GM21825 (cell line): Measurements from ENCODE around the gene PPA2.
A peak's percentile ranks its signal among the peaks of the same experiment; 100 is the strongest.
"Not testable (repeated sequence)": the region's sequence is repeated elsewhere in the genome, so short reads cannot be mapped to it uniquely, and the experiment has no call there.

Source experiments
- ATAC-seq: cut with Tn5 transposase; IDR thresholded peaks from one replicate; pipeline ENCODE4 v1.9.1; 2021; ENCODE audit warnings: mild to moderate bottlenecking, moderate library complexity; ENCODE audit not compliant: unreplicated experiment

The PPA2 gene

DNA sequence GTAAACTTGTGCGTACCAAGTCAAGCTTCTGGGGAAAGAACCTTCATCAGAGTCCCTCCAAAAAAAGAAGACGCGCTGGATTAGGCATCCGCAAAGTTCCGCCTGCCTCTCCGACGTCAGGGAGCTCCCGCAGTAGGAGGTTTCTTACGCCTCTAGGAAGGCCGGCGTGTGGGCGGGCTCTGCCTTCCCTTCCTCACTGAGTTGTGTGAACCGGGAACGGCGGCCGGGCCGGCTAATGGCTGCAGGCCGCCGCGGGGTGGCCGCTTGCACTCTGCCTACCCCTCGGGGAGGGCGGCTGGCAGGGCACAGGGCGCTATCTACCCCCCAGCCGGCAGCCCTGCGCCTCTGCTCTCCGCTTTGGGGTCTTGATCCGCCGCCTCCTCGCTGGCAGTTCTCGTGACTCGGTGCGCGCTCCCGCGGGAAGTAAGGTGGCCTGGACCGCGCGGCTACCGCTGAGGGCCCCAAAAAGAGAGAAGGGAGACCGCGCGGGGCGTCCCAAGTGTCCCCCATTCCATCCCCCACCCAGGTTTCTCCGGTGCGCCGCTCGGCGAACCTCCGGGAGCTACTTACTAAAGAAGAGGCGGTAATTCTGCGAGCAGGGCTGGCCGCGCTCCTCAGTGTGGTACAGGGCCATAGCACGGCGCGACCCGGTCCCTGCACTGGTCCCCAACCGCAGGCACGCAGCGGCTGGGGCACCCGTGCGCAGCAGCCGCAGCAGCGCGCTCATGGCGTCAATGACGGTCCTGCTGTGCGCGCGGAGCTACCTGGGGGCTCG is at the start of gene PPA2:
TSS of gene PPA2 (minus strand) at position 739 of the 775 bp plus-strand sequence. CDS start at position 727, 12 bp downstream.
- ATAC-seq, result peak; percentile 89

DNA sequence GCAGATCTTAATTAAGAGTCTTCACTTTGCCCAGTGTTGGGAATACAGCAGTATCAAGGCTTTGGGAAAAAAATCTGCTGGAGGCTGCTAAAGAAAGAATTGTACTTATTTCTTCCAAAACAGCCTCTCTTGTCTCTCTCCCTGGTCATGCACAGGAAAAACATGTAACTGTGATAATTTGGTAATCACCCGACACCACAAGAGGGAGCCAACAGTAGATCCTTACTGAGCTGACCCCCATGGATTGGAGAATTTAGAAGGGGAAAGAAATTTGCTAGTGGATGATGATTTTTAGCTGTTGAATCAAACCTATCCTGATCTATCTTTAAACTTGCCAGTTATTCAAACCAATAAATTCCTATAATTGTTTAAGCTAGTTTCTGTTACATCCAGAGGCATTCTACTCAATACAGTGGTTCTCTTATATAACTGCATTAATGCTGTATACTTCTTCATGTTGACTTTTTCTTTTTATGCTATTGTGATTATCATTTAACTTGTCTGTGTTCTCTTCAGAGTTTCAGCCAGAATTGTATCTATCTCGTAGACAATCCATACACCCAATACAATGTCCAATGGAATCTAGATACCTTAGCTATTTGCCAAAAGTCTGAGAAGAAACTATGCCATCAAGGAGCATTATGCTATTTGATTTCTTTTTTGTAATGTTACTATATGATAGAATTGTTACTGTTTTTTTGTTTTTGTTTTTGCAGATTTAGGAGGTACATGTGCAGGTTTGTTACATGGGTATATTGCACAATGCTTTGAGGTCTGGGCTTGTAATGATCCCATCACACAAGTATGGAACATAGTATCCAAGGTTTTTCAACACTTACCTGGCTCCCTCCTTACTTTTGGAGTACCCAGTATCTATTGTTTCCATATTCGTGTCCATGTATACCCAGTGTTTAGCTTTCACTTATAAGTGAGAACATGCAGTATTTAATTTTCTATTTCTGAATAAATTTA is 47.2 kb upstream of the PPA2 start:
- peak; percentile 79 for ATAC-seq

- ATAC-seq, result no peak
These were observed 36.4 kb upstream of the PPA2 start for GRCh38 chr4:105510245-105510644.

DNA sequence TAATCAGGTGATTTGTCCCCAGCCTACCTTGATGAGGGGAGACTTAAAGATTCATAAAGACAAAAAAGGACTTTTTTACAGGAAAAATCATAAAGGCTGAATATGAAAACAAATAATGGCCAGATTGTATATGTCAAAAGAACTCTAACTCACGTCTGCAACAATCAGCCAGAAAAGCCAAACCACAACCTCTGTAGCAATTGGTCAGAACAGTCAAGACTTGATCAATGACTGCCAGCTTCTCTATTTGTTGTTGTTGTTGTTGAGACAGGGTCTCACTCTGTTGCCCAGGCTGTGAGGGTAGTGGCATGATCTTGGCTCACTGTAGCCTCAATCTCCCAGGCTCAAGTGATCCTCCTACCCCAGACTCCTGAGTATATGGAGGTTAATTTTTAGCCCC is 35.9 kb upstream of the PPA2 start:
- peak; percentile 11 for ATAC-seq

- ATAC-seq, result peak; percentile 93
These were observed 35.4 kb upstream of the PPA2 start for GRCh38 chr4:105509291-105509690.

DNA sequence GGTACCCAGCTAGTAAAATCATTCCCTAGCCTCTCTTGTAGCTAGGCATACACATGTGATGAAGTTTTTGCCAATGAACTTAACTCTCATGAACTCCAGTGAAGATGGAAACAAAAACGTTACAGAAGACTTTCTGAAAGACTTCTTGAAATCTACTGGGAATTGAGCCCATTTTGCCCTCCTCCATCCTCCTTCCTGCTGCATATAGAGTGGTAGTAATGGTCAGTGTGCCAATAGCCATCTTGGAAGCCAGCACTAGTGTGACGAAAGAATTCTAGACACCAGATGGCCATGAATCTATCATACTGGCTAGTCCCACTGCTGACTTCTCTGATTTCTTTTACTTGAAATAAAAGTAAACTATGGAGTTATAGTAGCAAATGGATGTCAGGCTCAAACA is 30.9 kb upstream of the PPA2 start:
- no peak for ATAC-seq

DNA sequence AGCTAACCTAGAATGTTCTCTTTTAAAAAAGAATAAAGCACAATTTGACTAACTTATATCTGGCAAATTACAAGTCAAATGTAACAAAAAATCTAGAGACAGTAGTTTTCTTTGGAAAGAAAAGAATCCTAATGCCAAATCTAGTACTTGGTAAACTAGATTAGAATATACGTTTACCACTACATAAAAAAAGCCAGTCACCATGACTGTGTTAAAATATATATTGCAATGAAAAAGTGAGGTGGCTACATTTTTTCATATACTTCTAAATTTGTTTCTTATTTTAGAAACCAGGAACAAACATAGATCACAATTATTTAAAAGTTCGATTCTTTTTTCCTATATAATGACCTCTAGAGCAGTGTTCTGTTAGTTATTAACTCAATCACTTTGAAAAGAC is 29.6 kb upstream of the PPA2 start:
- no peak for ATAC-seq

GRCh38 chr4:105496899-105497298 is 23.0 kb upstream of the PPA2 start:
- ATAC-seq, result no peak

GRCh38 chr4:105495667-105496066 is 21.8 kb upstream of the PPA2 start:
- no peak for ATAC-seq

DNA sequence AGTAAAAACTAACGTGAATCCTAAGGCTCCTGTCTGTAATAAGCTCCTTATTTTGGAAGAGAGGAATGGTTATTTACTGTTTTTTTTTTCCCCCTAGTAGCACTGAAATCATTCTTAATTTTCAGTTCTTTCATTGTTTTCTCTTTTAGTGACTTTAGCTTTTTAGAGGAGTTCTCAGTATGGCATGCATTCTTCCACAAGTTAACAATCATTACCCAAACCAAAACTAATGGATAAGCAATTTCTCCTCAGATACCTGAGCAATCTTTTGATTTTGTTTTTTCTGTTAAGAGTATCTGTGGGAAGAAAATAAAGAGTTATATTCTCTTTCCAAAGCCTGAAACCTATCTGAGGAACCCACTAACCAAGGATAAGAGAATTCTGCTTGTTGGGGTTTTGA is 16.7 kb upstream of the PPA2 start:
- ATAC-seq, result no peak

DNA sequence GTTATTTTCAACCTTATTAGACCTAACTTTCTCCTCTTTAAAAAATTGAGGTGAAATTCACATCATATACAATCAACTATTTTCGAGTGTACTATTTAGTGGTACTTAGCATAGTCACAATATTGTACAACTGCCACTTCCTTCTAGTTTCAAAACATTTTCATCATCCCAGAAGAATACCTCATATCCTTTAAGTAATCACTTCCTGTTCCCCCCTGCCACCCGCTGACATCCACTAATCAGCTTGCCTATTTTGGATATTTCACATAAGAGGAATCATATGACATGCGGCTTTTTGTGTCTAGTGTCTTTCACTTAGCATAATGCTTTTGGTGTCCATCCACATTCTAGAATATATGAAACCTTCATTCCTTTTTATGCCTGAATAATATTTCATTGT is 10.0 kb upstream of the PPA2 start:
- no peak for ATAC-seq

- peak; percentile 2 for ATAC-seq
These were observed 247 bp upstream of the PPA2 start for GRCh38 chr4:105474099-105474518.

DNA sequence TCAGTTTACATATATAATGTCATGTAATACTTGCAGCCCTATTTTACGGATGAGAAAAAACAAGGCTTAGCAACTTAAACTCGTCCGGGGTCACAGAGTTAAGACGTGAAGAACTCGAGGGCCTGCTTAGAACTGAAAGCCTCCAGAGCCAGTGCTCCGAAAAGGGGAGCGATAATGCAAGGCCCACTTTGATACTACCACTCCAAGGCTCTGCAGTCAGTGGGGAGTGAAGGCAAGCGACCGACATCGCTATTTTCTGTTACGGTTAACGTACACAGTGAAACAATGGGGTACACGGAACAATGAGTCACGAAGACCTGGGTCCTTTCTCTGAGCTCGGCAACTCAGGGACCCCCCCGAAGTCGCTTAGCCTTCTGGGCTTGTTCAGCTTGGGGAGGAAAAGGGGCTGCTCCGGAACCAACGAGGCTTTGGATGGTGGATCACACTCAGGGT is 965 bp downstream of the PPA2 start:
- ATAC-seq, result peak; percentile 23

GRCh38 chr4:105471566-105472176 is 2.2 kb downstream of the PPA2 start:
- peak; percentile 35 for ATAC-seq

DNA sequence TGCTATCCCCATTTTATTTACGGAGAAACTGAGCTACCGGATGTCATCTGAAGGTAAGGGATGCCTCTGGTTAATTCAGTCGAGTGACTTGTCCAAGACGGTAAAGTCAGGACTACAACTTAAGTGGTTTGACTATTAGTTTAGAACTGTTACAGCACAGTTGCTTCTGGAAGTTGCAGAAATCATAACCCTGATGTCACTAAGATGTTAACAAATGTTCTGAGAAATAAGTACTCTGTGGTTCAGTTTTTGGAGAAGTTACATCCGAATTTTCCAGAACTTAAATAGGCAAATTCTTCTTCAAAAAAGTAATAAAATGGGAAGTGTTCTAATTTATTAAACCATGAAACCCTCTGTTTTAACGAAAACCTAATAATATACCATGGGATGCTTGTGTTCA is 3.1 kb downstream of the PPA2 start:
- no peak for ATAC-seq

- ATAC-seq, result no peak
These were observed 4.1 kb downstream of the PPA2 start for GRCh38 chr4:105469736-105470135.

DNA sequence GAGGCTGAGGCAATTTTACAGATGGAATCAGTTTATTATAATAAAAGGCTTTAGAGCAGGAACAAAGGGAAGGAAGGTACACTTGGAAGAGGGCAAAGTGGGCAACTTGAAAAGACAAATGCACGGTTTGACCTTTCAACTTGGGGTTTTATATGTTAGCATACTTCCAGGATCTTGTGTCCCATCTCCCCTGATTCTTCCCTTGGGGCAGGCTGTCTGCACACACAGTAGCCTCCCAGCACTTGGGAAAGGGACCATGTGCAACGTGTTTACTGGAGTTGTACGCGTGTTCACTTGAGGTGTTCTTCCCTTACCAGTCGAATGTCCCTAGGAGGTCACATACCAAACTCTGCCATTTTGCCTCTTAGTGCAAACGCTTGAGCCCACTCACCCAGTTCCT is 7.3 kb downstream of the PPA2 start:
- no peak for ATAC-seq

- ATAC-seq, result not testable (repeated sequence)
These were observed 9.3 kb downstream of the PPA2 start for GRCh38 chr4:105464563-105464962.

DNA sequence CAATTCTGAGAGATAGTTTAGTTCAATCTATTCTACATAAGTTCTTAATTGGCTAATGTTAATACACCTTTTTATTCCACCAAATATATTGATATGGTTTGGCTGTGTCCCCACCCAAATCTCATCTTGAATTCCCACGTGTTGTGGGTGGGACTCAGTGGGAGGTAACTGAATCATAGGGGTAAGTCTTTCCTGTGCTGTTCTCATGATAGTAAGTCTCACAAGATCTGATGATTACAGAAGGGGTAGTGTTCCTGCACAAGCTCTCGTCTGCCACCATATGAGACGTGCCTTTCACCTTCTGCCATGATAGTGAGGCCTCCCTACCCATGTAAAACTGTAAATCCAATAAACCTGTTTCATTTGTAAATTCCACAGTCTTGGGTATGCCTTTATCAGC is 11.3 kb downstream of the PPA2 start:
- ATAC-seq, result no peak

DNA sequence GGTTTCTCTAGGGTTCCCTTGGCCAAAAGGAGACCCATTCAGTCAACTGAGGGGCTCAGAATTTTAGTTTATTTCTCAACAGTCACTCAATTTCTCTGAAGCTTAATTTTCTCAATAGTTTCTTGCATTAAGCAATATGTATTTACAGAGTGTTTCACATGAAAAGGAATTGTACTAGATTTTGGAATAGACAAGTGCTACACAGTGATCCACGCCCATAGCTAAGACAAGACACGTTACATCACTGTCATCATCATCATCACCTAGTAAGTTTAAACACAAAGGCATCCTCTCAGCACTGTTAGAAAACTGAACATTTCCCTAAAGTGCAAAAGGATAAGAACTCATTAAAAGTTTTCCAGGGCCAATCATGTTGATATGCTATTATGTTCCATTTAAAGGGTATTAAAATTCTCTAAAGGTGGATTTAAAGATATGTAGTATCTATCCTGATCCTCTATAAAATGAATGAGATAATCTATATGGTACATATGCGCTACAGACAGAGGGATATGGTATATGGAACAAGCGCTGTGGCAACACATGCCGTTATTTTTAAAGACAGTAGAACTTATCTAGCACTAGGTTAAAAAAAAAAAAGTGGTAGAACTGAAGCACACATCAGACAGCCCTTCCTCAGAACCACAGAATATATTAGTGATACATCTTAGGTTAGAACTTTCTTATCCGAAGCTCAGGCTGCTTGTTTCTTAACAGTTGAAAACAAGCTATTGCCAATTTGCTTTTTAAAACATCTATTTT is 12.1 kb downstream of the PPA2 start:
- ATAC-seq, result no peak

DNA sequence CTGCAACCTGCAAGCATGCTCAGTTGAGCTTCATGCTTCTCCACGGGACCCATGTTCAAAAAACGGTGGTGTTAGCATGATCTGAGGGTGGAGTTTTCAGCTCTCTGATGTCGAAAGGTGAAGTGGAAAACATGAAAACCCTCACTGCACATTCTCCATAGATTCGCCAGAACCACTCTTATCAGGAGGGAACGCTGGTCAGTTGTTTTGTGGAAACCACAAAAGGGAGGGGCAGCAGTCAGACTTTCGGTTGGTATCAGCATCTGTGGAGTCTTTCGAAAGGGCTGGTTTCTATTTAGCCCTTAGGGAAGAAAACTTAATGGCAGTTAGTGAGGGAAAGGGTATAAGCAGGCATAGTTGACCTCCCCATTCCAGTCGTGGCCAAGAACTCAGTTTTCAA is 12.6 kb downstream of the PPA2 start:
- ATAC-seq, result peak; percentile 76
